Neural cell (in vitro differentiated cells): ENCODE data around the gene ITPRID1. TPM values are rescaled to one million over a fixed set of nuclear protein-coding genes. Genes with fewer than 3 reads are reported as not detected.

Experiments used
- H2AFZ ChIP-seq: fragments of 200-600, 300-800 bp; sonication (generic), shearing (Covaris generic); 2 replicates; pipeline ENCODE4 v1.6.0; 2014; ENCODE audit warnings: low read depth, mild to moderate bottlenecking, antibody characterized with exemption, low read length, moderate library complexity
- H3F3A ChIP-seq: fragments of 200-600 bp; shearing (Covaris generic); 2 replicates; pipeline ENCODE4 v1.6.1; 2016; ENCODE audit warnings: mild to moderate bottlenecking, moderate library complexity, mixed read lengths, antibody characterized with exemption, low read length; ENCODE audit not compliant: insufficient read depth, poor library complexity, severe bottlenecking
- H3K27ac ChIP-seq: fragments of 200-600, 300-800 bp; sonication (generic), shearing (Covaris generic); 2 replicates; pipeline ENCODE4 v1.5.1; 2014; ENCODE audit warnings: mild to moderate bottlenecking, low read length, moderate library complexity
- H3K27me3 ChIP-seq: fragments of 300-800, 200-600 bp; sonication (generic), shearing (Covaris generic); 2 replicates; pipeline ENCODE4 v1.6.0; 2014; ENCODE audit warnings: mild to moderate bottlenecking, low read depth, low read length, moderate library complexity; ENCODE audit not compliant: insufficient read depth
- H3K36me3 ChIP-seq: fragments of 300-800, 200-600 bp; sonication (generic), shearing (Covaris generic); 2 replicates; pipeline ENCODE4 v1.5.1; 2014; ENCODE audit warnings: mild to moderate bottlenecking, antibody characterized with exemption, low read length, moderate library complexity; ENCODE audit not compliant: insufficient read depth
- H3K4me2 ChIP-seq: fragments of 300-800, 200-600 bp; sonication (generic), shearing (Covaris generic); 2 replicates; pipeline ENCODE4 v1.6.0; 2014; ENCODE audit warnings: mild to moderate bottlenecking, low read length
- H3K4me3 ChIP-seq: fragments of 300-800, 200-600 bp; sonication (generic), shearing (Covaris generic); 2 replicates; pipeline ENCODE4 v1.5.1; 2014; ENCODE audit warnings: mild to moderate bottlenecking, low read length, moderate library complexity
- H3K79me2 ChIP-seq: fragments of 200-600 bp; shearing (Covaris generic); replicated peaks from 2 replicates; pipeline ENCODE4 v1.6.0; 2014; ENCODE audit warnings: mild to moderate bottlenecking, low read length, moderate library complexity; ENCODE audit not compliant: insufficient read depth
- H3K9ac ChIP-seq: fragments of 300-800, 200-600 bp; sonication (generic), shearing (Covaris generic); 2 replicates; pipeline ENCODE4 v1.6.1; 2016; ENCODE audit warnings: mild to moderate bottlenecking, low read length, mixed read lengths
- H3K9me2 ChIP-seq: fragments of 200-600 bp; shearing (Covaris generic); 2 replicates; pipeline ENCODE4 v1.6.1; 2016; ENCODE audit warnings: mild to moderate bottlenecking, low read length, mixed read lengths; ENCODE audit not compliant: insufficient read depth
- H3K9me3 ChIP-seq: fragments of 200-600, 300-800 bp; sonication (generic), shearing (Covaris generic); 2 replicates; pipeline ENCODE4 v1.6.1; 2016; ENCODE audit warnings: mild to moderate bottlenecking, mixed run types, low read length, moderate library complexity, mixed read lengths
- H4K20me1 ChIP-seq: fragments of 200-600 bp; shearing (Covaris generic); 2 replicates; pipeline ENCODE4 v1.6.1; 2016; ENCODE audit warnings: mild to moderate bottlenecking, mixed run types; ENCODE audit not compliant: insufficient read depth
- EP300 ChIP-seq: fragments of 450-650 bp; conservative IDR thresholded peaks from 2 replicates; pipeline ENCODE4 v1.6.1; 2014; ENCODE audit warnings: antibody characterized with exemption, mild to moderate bottlenecking, moderate library complexity; ENCODE audit not compliant: poor library complexity, severe bottlenecking
- EZH2 ChIP-seq: fragments of 200-600, 300-800 bp; shearing (Covaris generic), sonication (generic); IDR thresholded peaks from 2 replicates; pipeline ENCODE4 v1.6.1; 2014; ENCODE audit warnings: antibody characterized with exemption, low read length, borderline replicate concordance, mild to moderate bottlenecking; ENCODE audit not compliant: insufficient read depth, poor library complexity, severe bottlenecking
- MXI1 ChIP-seq: fragments of 450-650 bp; conservative IDR thresholded peaks from 2 replicates; pipeline ENCODE4 v1.6.1; 2014; ENCODE audit warnings: antibody characterized with exemption, mild to moderate bottlenecking; ENCODE audit not compliant: poor library complexity, severe bottlenecking
- POLR2AphosphoS5 ChIP-seq: IDR thresholded peaks from 2 replicates; pipeline ENCODE4 v1.6.1; 2012
- RAD21 ChIP-seq: fragments of 450-650 bp; conservative IDR thresholded peaks from 2 replicates; pipeline ENCODE4 v1.6.1; 2014; ENCODE audit warnings: antibody characterized with exemption, mild to moderate bottlenecking, moderate library complexity
- SMC3 ChIP-seq: fragments of 450-650 bp; conservative IDR thresholded peaks from 2 replicates; pipeline ENCODE4 v1.6.1; 2014; ENCODE audit warnings: antibody characterized with exemption, mild to moderate bottlenecking, moderate library complexity; ENCODE audit not compliant: poor library complexity
- TAF1 ChIP-seq: IDR thresholded peaks from 2 replicates; pipeline ENCODE4 v1.6.1; 2012; ENCODE audit warnings: low read depth
- polyA plus RNA-seq: library from polyadenylated mRNA; depleted of rRNA; stranded (reverse); fragments of >200 nt; gene quantifications from 2 replicates; pipeline ENCODE4 v1.2.3, GENCODE V29; 2014
- TF ChIP-seq, protein P1 (sequence below): IDR thresholded peaks from 2 replicates; pipeline ENCODE4 v1.6.1; 2012; ENCODE audit warnings: borderline replicate concordance
- TF ChIP-seq, protein P2 (sequence below): fragments of 450-650 bp; IDR thresholded peaks from 2 replicates; pipeline ENCODE4 v1.5.1; 2014; ENCODE audit warnings: antibody characterized with exemption, mild to moderate bottlenecking, moderate library complexity; ENCODE audit not compliant: poor library complexity, severe bottlenecking

The ITPRID1 gene
- polyA plus RNA-seq, 1 donor from 2014 or later: not detected

DNA sequence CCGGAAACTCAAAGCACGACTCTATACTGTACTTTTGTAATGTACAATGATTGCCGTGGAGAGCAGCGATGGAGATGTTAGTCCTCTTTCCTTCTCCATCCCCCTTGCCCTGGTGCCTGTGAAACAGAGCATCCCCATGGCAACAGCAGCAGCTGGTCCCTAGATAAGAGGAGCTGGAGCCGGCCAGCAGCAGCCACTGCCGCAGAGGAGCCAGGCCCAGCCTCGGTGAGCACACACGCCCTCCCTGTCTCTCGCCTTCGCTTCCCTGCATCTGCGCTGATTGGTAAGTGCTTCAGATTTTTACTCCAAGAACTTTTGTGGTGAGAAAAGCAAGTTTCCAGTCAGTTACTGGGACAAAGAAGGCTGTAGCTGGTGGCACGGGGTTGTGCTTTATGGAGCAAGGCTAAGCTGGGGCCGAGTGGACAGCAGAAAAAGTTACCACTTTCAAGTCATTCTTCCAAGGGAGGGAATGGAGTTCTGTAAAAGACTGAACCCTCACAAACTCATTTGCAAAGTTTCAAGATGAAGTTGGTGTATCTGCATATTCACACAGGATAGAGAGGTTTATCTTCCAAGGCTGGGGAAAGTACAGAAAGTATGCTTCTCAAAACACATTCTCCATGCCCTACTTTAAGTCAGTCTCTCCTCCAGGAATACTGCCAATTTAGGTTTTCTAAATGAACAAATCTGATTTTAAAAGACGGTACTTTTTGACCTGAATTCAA is 173.3 kb downstream of the ITPRID1 start, which contains the start of gene PPP1R17:
Gene PPP1R17 (plus strand): TSS at position 192 of the 725 bp plus-strand sequence. CDS start 5,227 bp downstream, outside the sequence.
- H2AFZ ChIP-seq: no peak within 1 kb of the TSS

DNA sequence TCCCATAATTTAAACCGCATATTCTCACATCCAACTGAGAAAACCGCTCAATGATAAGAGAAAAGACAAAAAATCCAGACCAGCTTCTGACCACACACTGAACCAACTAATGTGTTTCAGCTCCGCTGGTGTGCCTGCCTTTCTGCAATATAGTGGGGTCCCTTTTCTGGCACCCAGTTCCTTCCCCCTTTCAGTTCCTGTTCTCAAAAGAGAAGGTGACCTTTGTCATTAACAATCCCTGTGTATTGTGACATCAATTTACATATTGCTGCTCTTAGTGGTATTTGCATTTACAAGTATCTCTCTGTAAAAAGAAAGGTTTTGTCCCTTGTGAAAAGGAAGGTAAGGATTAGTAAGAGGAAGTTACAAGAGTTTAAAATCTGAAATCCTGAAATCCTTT is 174.5 kb downstream of the ITPRID1 start:
- Histone ChIP-seq H3K27ac (no peak overlapping the region), H3F3A (no peaks in the 10 kb centered on the region), H3K36me3 (no peaks in the 10 kb centered on the region), H3K9ac (no peak overlapping the region), H3K9me3 (no peaks in the 10 kb centered on the region), H2AFZ (no peak overlapping the region), H3K27me3 (no peaks in the 10 kb centered on the region), H3K4me3 (peak overlapping the region; percentile 50), H3K4me2 (no peak overlapping the region), H3K79me2 (no peaks in the 10 kb centered on the region), H3K9me2 (no peaks in the 10 kb centered on the region), H4K20me1 (no peaks in the 10 kb centered on the region)
- TF ChIP-seq TAF1 (no peak), RAD21 (no peak), POLR2AphosphoS5 (no peak), EP300 (no peak), EZH2 (no peak)

More for the DNA sequence above, 173.3 kb downstream of the ITPRID1 start, which contains the start of gene PPP1R17:
- no peaks in the 10 kb centered on the region for H3K9me3 ChIP-seq
- TF ChIP-seq EZH2 (no peak), EP300 (peak; percentile 51), TAF1 (no peak), RAD21 (no peak), MXI1 (no peak), SMC3 (peak; percentile 20), POLR2AphosphoS5 (peak; percentile 53)
- TF ChIP-seq, protein P1, sequence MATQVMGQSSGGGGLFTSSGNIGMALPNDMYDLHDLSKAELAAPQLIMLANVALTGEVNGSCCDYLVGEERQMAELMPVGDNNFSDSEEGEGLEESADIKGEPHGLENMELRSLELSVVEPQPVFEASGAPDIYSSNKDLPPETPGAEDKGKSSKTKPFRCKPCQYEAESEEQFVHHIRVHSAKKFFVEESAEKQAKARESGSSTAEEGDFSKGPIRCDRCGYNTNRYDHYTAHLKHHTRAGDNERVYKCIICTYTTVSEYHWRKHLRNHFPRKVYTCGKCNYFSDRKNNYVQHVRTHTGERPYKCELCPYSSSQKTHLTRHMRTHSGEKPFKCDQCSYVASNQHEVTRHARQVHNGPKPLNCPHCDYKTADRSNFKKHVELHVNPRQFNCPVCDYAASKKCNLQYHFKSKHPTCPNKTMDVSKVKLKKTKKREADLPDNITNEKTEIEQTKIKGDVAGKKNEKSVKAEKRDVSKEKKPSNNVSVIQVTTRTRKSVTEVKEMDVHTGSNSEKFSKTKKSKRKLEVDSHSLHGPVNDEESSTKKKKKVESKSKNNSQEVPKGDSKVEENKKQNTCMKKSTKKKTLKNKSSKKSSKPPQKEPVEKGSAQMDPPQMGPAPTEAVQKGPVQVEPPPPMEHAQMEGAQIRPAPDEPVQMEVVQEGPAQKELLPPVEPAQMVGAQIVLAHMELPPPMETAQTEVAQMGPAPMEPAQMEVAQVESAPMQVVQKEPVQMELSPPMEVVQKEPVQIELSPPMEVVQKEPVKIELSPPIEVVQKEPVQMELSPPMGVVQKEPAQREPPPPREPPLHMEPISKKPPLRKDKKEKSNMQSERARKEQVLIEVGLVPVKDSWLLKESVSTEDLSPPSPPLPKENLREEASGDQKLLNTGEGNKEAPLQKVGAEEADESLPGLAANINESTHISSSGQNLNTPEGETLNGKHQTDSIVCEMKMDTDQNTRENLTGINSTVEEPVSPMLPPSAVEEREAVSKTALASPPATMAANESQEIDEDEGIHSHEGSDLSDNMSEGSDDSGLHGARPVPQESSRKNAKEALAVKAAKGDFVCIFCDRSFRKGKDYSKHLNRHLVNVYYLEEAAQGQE: no peak
- TF ChIP-seq, protein P2, sequence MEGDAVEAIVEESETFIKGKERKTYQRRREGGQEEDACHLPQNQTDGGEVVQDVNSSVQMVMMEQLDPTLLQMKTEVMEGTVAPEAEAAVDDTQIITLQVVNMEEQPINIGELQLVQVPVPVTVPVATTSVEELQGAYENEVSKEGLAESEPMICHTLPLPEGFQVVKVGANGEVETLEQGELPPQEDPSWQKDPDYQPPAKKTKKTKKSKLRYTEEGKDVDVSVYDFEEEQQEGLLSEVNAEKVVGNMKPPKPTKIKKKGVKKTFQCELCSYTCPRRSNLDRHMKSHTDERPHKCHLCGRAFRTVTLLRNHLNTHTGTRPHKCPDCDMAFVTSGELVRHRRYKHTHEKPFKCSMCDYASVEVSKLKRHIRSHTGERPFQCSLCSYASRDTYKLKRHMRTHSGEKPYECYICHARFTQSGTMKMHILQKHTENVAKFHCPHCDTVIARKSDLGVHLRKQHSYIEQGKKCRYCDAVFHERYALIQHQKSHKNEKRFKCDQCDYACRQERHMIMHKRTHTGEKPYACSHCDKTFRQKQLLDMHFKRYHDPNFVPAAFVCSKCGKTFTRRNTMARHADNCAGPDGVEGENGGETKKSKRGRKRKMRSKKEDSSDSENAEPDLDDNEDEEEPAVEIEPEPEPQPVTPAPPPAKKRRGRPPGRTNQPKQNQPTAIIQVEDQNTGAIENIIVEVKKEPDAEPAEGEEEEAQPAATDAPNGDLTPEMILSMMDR: no peak
- no peaks in the 10 kb centered on the region for H3K36me3 ChIP-seq
- H3K27ac ChIP-seq: peak within 1 kb of the TSS; percentile 43
- H3K9ac ChIP-seq: no peak within 1 kb of the TSS
- H3K79me2 ChIP-seq: no peaks in the 10 kb centered on the region
- no peaks in the 10 kb centered on the region for H3K9me2 ChIP-seq
- H4K20me1 ChIP-seq: no peaks in the 10 kb centered on the region
- no peak within 1 kb of the TSS for H3K4me2 ChIP-seq
- H3F3A ChIP-seq: no peaks in the 10 kb centered on the region
- peak within 1 kb of the TSS; percentile 50 for H3K4me3 ChIP-seq
- H3K27me3 ChIP-seq: no peaks in the 10 kb centered on the region
